B cell (primary cell): ENCODE measurements around the gene ELMO1. TPM values are rescaled to one million over a fixed set of nuclear protein-coding genes. Genes with fewer than 3 reads are reported as not detected.

ENCODE experiments used
- ATAC-seq: fragments of 200-7000 bp; cut with Tn5 transposase; one replicate; pipeline ENCODE4 v1.10.0; 2021; ENCODE audit warnings: low read depth, mild to moderate bottlenecking, moderate number of reproducible peaks, moderate library complexity
- CTCF ChIA-PET: fragments of 350-600 bp; sonication (Branson Sonifier 250); formaldehyde crosslinking; loops from one replicate; lab custom pipeline; 2021; ENCODE audit warnings: antibody characterized with exemption, inconsistent platforms; lab: Charles Lee
- POLR2A ChIA-PET: fragments of 350-600 bp; sonication (Branson Sonifier 250); formaldehyde crosslinking; loops from one replicate; lab custom pipeline; 2021; ENCODE audit warnings: antibody characterized with exemption; lab: Charles Lee
- DNase-seq: peaks from one replicate; pipeline ENCODE4 v3.0.0; 2013
- H2AFZ ChIP-seq: 2 replicates; pipeline ENCODE4 v1.6.1; 2012; ENCODE audit warnings: mild to moderate bottlenecking, low read depth, low read length; ENCODE audit not compliant: insufficient read depth, poor library complexity, severe bottlenecking
- H3K27ac ChIP-seq, 2 donors: 1 replicate in 1 of 2; 2 replicates in 1 of 2; pipeline ENCODE4 v1.5.1; 2012 to 2013; ENCODE audit warnings: low read length in 2 of 2, mild to moderate bottlenecking in 2 of 2, moderate library complexity in 1 of 2
- H3K27me3 ChIP-seq, 4 experiments: fragments of 200-600 bp in 1 of 4; sonication (generic) in 1 of 4; replicated peaks in 1 of 4; 1 replicate in 2 of 4; 2 replicates in 2 of 4; pipeline versions ENCODE4 v1.6.1 to v1.7.0; 2013 to 2016; ENCODE audit warnings: low read length in 3 of 4, mild to moderate bottlenecking in 2 of 4, mixed read lengths in 1 of 4, moderate library complexity in 1 of 4; ENCODE audit not compliant: insufficient read depth in 4 of 4, control insufficient read depth in 3 of 4; ENCODE audit errors: control extremely low read depth in 1 of 4
- H3K36me3 ChIP-seq, 2 experiments: replicated peaks in 1 of 2; 1 replicate in 1 of 2; 2 replicates in 1 of 2; pipeline versions ENCODE4 v1.6.1 to v1.7.1; 2013; ENCODE audit warnings: low read length in 1 of 2; ENCODE audit not compliant: insufficient read depth in 2 of 2, control insufficient read depth in 1 of 2; ENCODE audit errors: control extremely low read depth in 1 of 2, extremely low read depth in 1 of 2
- H3K4me1 ChIP-seq, 2 donors: fragments of 200-600 bp in 1 of 2; sonication (generic) in 1 of 2; 1 replicate in 1 of 2; 2 replicates in 1 of 2; pipeline versions ENCODE4 v1.5.1 to v1.6.1; 2013 to 2017; ENCODE audit warnings: low read length in 2 of 2; ENCODE audit not compliant: control insufficient read depth in 2 of 2, insufficient read depth in 2 of 2
- H3K4me2 ChIP-seq: replicated peaks from 2 replicates; pipeline ENCODE3; 2012; ENCODE audit warnings: mild to moderate bottlenecking, low read depth, low read length; ENCODE audit not compliant: poor library complexity, severe bottlenecking
- H3K4me3 ChIP-seq, 5 experiments: fragments of 200-600 bp in 1 of 5; sonication (generic) in 1 of 5; 1 replicate in 3 of 5; 2 replicates in 2 of 5; pipeline versions ENCODE4 v1.5.1 to v1.7.0; 2011 to 2016; ENCODE audit warnings: low read length in 4 of 5, mild to moderate bottlenecking in 4 of 5, low read depth in 2 of 5, control low read depth in 1 of 5, moderate library complexity in 1 of 5; ENCODE audit not compliant: insufficient read depth in 1 of 5; ENCODE audit errors: control extremely low read depth in 1 of 5, extremely low read depth in 1 of 5
- H3K79me2 ChIP-seq: fragments of 200-600 bp; sonication (generic); one replicate; pipeline ENCODE4 v1.6.0; 2016; ENCODE audit warnings: low read length; ENCODE audit not compliant: control insufficient read depth, insufficient read depth
- H3K9ac ChIP-seq: fragments of 200-600 bp; sonication (generic); 2 replicates; pipeline ENCODE4 v1.6.1; 2017; ENCODE audit warnings: mild to moderate bottlenecking, low read length, moderate library complexity
- H3K9me3 ChIP-seq, 3 donors: one replicate each; pipeline versions ENCODE4 v1.6.1 to v1.7.1; 2013; ENCODE audit warnings: low read length in 2 of 3; ENCODE audit not compliant: control insufficient read depth in 2 of 3, insufficient read depth in 1 of 3; ENCODE audit errors: control extremely low read depth in 1 of 3
- H4K20me1 ChIP-seq: 2 replicates; pipeline ENCODE4 v1.6.0; 2012; ENCODE audit warnings: mild to moderate bottlenecking, low read length; ENCODE audit not compliant: insufficient read depth, control insufficient read depth, poor library complexity, severe bottlenecking
- H3K27ac Mint-ChIP-seq: one replicate; pipeline ENCODE4 v1.8.0; 2021; ENCODE audit warnings: mixed read lengths
- H3K27me3 Mint-ChIP-seq: one replicate; pipeline ENCODE4 v1.8.0; 2021; ENCODE audit warnings: mixed read lengths
- H3K4me1 Mint-ChIP-seq: one replicate; pipeline ENCODE4 v1.8.0; 2021; ENCODE audit warnings: mixed read lengths
- H3K4me3 Mint-ChIP-seq: one replicate; pipeline ENCODE4 v1.8.0; 2021; ENCODE audit warnings: mixed read lengths
- H3K9me3 Mint-ChIP-seq: one replicate; pipeline ENCODE4 v1.8.0; 2022; ENCODE audit warnings: mixed read lengths; ENCODE audit not compliant: insufficient read depth
- EZH2 ChIP-seq: IDR thresholded peaks from 2 replicates; pipeline ENCODE4 v1.6.1; 2012; ENCODE audit warnings: borderline replicate concordance, low read depth, mild to moderate bottlenecking, moderate library complexity, low read length; ENCODE audit not compliant: insufficient read depth, poor library complexity, severe bottlenecking
- WGBS: methylation state at CpG from one replicate; pipeline ENCODE4 v1.1.5; 2013; ENCODE audit warnings: missing lambda C conversion rate; ENCODE audit not compliant: insufficient coverage; 5-methylcytosine and 5-hydroxymethylcytosine counted together
- intact Hi-C: fragments of 100-400 bp; cut with micrococcal nuclease; formaldehyde crosslinking; loops from one replicate; pipeline ENCODE4 v1.10.0; 2022
- polyA plus RNA-seq: library from polyadenylated mRNA; depleted of rRNA; stranded (reverse); fragments of >200 nt; gene quantifications from 2 replicates; pipeline ENCODE4 v1.2.3, GENCODE V29; 2012
- total RNA-seq, 2 donors: library from RNA; stranded (reverse); fragments of 120-200 nt in 1 of 2; gene quantifications; 1 replicate in 1 of 2; 2 replicates in 1 of 2; pipeline versions ENCODE4 v1.2.3 to v1.2.4, GENCODE V29; 2013 to 2022
- TF ChIP-seq, protein P1 (sequence below): fragments of 200-600 bp; IDR thresholded peaks from one replicate; pipeline ENCODE4 v1.8.0; 2022; ENCODE audit warnings: antibody characterized with exemption, mild to moderate bottlenecking

The ELMO1 gene
- total and polyA plus RNA-seq, 2 donors (not counting 1 experiment from before 2014, with no cell fraction given): 44.7 to 177 TPM

- no peaks in the 10 kb centered on the region for H3K27me3 ChIP-seq
- POLR2A ChIA-PET: no interaction called here
- intact Hi-C loops: no loop called here
- H3K79me2 ChIP-seq: no peaks in the 10 kb centered on the region
- H3K27ac ChIP-seq: no peak overlapping the region
- H3K4me2 ChIP-seq: no peak overlapping the region
- TF ChIP-seq, protein P1, sequence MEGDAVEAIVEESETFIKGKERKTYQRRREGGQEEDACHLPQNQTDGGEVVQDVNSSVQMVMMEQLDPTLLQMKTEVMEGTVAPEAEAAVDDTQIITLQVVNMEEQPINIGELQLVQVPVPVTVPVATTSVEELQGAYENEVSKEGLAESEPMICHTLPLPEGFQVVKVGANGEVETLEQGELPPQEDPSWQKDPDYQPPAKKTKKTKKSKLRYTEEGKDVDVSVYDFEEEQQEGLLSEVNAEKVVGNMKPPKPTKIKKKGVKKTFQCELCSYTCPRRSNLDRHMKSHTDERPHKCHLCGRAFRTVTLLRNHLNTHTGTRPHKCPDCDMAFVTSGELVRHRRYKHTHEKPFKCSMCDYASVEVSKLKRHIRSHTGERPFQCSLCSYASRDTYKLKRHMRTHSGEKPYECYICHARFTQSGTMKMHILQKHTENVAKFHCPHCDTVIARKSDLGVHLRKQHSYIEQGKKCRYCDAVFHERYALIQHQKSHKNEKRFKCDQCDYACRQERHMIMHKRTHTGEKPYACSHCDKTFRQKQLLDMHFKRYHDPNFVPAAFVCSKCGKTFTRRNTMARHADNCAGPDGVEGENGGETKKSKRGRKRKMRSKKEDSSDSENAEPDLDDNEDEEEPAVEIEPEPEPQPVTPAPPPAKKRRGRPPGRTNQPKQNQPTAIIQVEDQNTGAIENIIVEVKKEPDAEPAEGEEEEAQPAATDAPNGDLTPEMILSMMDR: no peak
- no peak for TF ChIP-seq EZH2
- no peak overlapping the region for H3K9ac ChIP-seq
- peaks cover 4 to 9% of the 10 kb centered on the region in 2 experiments for H3K36me3 ChIP-seq
- H3K4me3 ChIP-seq: no peak overlapping the region
- Mint-ChIP-seq H3K27ac (no peak overlapping the region), H3K9me3 (peaks cover 5% of the 10 kb centered on the region), H3K27me3 (no peaks in the 10 kb centered on the region), H3K4me1 (no peaks in the 10 kb centered on the region), H3K4me3 (no peak overlapping the region)
- 90% methylated on average over 4 of the region's 5 CpGs for WGBS
- DNase-seq: no peak
- CTCF ChIA-PET: no interaction called here
- no peak overlapping the region for H2AFZ ChIP-seq
- peaks cover 0 to 20% (median 13%) of the 10 kb centered on the region in 3 donors for H3K9me3 ChIP-seq
- no peak for ATAC-seq
- no peaks in the 10 kb centered on the region for H4K20me1 ChIP-seq
- no peaks in the 10 kb centered on the region for H3K4me1 ChIP-seq
These were observed 411.4 kb downstream of the ELMO1 start for GRCh38 chr7:37037286-37037685.

GRCh38 chr7:37035631-37036030 is 413.0 kb downstream of the ELMO1 start:
- intact Hi-C loops: no loop called here
- DNase-seq (no peak), ATAC-seq (no peak)
- H3K9me3 Mint-ChIP-seq: peaks cover 5% of the 10 kb centered on the region
- H3K27me3 Mint-ChIP-seq: no peaks in the 10 kb centered on the region
- H3K27ac Mint-ChIP-seq: no peak overlapping the region
- no peak overlapping the region for H2AFZ ChIP-seq
- no peak overlapping the region for H3K4me2 ChIP-seq
- H3K9ac ChIP-seq: no peak overlapping the region
- no peaks in the 10 kb centered on the region for H3K27me3 ChIP-seq
- H3K36me3 ChIP-seq: peaks cover 6 to 19% of the 10 kb centered on the region in 2 experiments
- no peak overlapping the region for H3K27ac ChIP-seq
- TF ChIP-seq EZH2: no peak
- TF ChIP-seq, protein P1: no peak
- H3K4me3 ChIP-seq: no peak overlapping the region
- H3K4me3 Mint-ChIP-seq: no peak overlapping the region
- ChIA-PET CTCF (no interaction called here), POLR2A (no interaction called here)
- H4K20me1 ChIP-seq: no peaks in the 10 kb centered on the region
- peaks cover 0 to 18% (median 13%) of the 10 kb centered on the region in 3 donors for H3K9me3 ChIP-seq
- H3K4me1 ChIP-seq: no peaks in the 10 kb centered on the region
- H3K79me2 ChIP-seq: no peaks in the 10 kb centered on the region
- no peaks in the 10 kb centered on the region for H3K4me1 Mint-ChIP-seq
